ENCODE measurements around the gene LIPC.

LIPC gene

DNA sequence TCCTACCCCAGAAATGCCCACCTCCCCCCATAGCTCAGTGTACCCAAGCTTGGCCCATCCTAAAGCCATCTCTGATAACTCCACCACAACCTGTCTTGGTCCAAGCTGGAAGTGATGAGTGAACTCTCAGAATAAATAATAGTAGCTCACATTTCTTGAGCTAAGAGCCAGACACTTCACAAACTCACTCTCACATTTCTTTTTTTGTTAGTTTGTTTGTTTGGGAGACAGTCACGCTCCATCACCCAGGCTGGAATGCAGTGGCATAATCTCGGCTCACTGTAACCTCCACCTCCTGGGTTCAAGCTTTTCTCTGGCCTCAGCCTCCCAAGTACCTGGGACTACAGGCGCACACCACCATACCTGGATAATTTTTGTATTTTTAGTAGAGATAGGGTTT, 46.2 kb downstream of the LIPC start:
- Histone ChIP-seq H3K9me3 (ENCODE audit: control insufficient read depth, low read depth, low read length) (no peaks in the 10 kb centered on the region), H3K27ac (ENCODE audit: low read length) (no peak overlapping the region), H3K27me3 (ENCODE audit: control insufficient read depth, insufficient read depth, low read length) (no peaks in the 10 kb centered on the region), H3K36me3 (ENCODE audit: control insufficient read depth, low read depth, low read length) (no peaks in the 10 kb centered on the region), H3K4me3 (ENCODE audit: low read length) (no peak overlapping the region), H3K4me1 (ENCODE audit: control insufficient read depth, low read depth, low read length) (peaks cover 4% of the 10 kb centered on the region), H3K9ac (ENCODE audit: low read length) (no peak overlapping the region)

- no peak overlapping the region for H3K4me3 ChIP-seq (ENCODE audit: low read length)
- no peaks in the 10 kb centered on the region for H3K4me1 ChIP-seq (ENCODE audit: control insufficient read depth, low read depth, low read length)
- no peaks in the 10 kb centered on the region for H3K36me3 ChIP-seq (ENCODE audit: control insufficient read depth, low read depth, low read length)
- no peaks in the 10 kb centered on the region for H3K9me3 ChIP-seq (ENCODE audit: control insufficient read depth, low read depth, low read length)
- H3K27ac ChIP-seq (ENCODE audit: low read length), result no peak overlapping the region
- no peaks in the 10 kb centered on the region for H3K27me3 ChIP-seq (ENCODE audit: control insufficient read depth, insufficient read depth, low read length)
- no peak overlapping the region for H3K9ac ChIP-seq (ENCODE audit: low read length)
These were observed 46.8 kb downstream of the LIPC start for GRCh38 chr15:58478579-58478978.

- H3K4me3 ChIP-seq (ENCODE audit: low read length), result no peak overlapping the region
- no peak overlapping the region for H3K27ac ChIP-seq (ENCODE audit: low read length)
- H3K9ac ChIP-seq (ENCODE audit: low read length), result no peak overlapping the region
- no peaks in the 10 kb centered on the region for H3K4me1 ChIP-seq (ENCODE audit: control insufficient read depth, low read depth, low read length)
- H3K27me3 ChIP-seq (ENCODE audit: control insufficient read depth, insufficient read depth, low read length), result no peaks in the 10 kb centered on the region
- H3K9me3 ChIP-seq (ENCODE audit: control insufficient read depth, low read depth, low read length), result no peaks in the 10 kb centered on the region
- no peaks in the 10 kb centered on the region for H3K36me3 ChIP-seq (ENCODE audit: control insufficient read depth, low read depth, low read length)
These were observed 48.1 kb downstream of the LIPC start for GRCh38 chr15:58479941-58480340.

DNA sequence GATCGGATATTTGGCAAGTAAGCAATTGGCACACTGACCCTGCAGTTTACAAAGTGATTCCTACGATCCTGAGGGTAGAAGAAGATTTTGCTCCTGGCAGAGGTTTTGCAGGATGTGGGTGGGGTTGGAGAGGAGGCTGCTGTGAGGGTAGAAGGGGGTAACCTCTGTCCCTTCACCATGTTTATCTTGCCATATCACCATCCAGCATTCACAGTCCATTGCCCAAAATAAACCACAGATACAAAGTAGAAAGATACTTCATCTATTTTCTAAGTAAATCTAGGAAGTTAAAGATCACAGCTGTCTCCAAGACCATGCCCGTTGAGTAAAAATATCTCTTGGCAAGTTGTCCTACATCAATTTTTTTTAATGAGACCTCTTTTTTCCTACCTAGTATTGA, 51.6 kb downstream of the LIPC start:
- no peak overlapping the region for H3K4me3 ChIP-seq (ENCODE audit: low read length)

DNA sequence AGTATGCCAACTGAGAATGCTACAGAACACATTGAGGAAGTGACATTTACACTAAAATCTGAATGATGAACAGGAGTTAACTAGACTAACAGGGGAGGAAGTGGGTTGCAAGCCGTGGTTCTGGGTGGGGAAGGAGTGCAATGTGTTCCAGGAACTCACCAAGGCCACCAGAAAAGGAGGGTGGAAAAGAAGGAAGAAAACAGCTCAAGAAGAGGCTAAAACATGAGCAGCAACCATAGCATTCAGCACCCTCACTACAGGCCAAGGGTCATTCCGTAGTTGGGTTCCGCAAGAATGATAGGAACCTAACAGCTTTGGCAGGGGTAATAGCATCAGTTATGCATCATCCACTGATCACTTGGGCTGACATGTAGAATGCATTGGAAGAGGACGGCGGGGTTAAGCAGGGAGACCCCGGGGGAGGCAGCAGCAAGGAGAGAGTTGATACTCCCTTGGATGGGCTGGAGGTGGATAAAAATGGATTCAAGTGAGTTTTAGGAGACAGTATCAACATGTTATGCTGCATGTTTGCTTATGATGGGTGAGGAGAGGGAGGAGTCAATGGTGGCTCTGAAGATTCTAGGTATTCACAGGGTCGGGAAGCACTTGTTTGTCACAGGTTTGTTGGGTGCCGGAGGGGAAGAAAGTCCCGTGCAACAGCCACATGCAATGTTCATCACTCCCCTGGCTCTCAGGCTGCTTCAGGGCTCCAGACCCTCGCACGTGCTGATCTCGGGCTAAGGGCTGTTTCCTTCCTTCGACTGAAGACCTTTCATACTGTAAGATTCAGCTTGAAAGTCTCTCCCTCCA, 53.2 kb downstream of the LIPC start:
- no peak overlapping the region for H3K4me3 ChIP-seq (ENCODE audit: low read length)
- H3K9ac ChIP-seq (ENCODE audit: low read length), result no peak overlapping the region
- H3K36me3 ChIP-seq (ENCODE audit: control insufficient read depth, low read depth, low read length), result no peaks in the 10 kb centered on the region
- H3K9me3 ChIP-seq (ENCODE audit: control insufficient read depth, low read depth, low read length), result peaks cover 6% of the 10 kb centered on the region
- no peak overlapping the region for H3K27ac ChIP-seq (ENCODE audit: low read length)
- no peaks in the 10 kb centered on the region for H3K27me3 ChIP-seq (ENCODE audit: control insufficient read depth, insufficient read depth, low read length)
- H3K4me1 ChIP-seq (ENCODE audit: control insufficient read depth, low read depth, low read length), result no peaks in the 10 kb centered on the region

More for the DNA sequence above, 51.6 kb downstream of the LIPC start:
- Histone ChIP-seq H3K4me1 (ENCODE audit: control insufficient read depth, low read depth, low read length) (no peaks in the 10 kb centered on the region), H3K9ac (ENCODE audit: low read length) (no peak overlapping the region), H3K27ac (ENCODE audit: low read length) (no peak overlapping the region), H3K27me3 (ENCODE audit: control insufficient read depth, insufficient read depth, low read length) (no peaks in the 10 kb centered on the region), H3K9me3 (ENCODE audit: control insufficient read depth, low read depth, low read length) (no peaks in the 10 kb centered on the region), H3K36me3 (ENCODE audit: control insufficient read depth, low read depth, low read length) (no peaks in the 10 kb centered on the region)

DNA sequence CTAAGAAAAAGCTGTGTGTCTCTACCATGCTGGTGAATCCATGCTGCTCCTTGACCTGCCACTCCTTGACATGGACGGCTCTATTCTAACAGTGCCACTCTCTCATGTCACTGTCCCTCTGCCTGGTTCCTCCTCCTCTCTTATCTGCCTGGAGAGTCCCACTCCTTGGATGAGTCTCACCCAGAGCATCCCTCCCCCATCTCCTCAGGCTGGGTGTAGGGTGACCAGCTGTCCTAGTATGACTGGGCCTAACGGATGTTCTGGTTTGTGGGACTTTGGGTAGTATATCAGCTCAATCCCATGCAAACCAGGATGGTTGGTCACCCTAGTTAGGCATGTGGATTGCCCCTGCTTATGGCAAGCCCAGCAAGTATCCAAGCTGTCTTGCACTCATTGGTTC, 54.3 kb downstream of the LIPC start:
- peaks cover 6% of the 10 kb centered on the region for H3K9me3 ChIP-seq (ENCODE audit: control insufficient read depth, low read depth, low read length)
- H3K27ac ChIP-seq (ENCODE audit: low read length), result no peak overlapping the region
- no peaks in the 10 kb centered on the region for H3K36me3 ChIP-seq (ENCODE audit: control insufficient read depth, low read depth, low read length)
- H3K4me1 ChIP-seq (ENCODE audit: control insufficient read depth, low read depth, low read length), result no peaks in the 10 kb centered on the region
- H3K27me3 ChIP-seq (ENCODE audit: control insufficient read depth, insufficient read depth, low read length), result no peaks in the 10 kb centered on the region
- no peak overlapping the region for H3K9ac ChIP-seq (ENCODE audit: low read length)
- H3K4me3 ChIP-seq (ENCODE audit: low read length), result no peak overlapping the region

GRCh38 chr15:58486564-58486963, 54.8 kb downstream of the LIPC start:
- no peak overlapping the region for H3K4me3 ChIP-seq (ENCODE audit: low read length)
- no peaks in the 10 kb centered on the region for H3K27me3 ChIP-seq (ENCODE audit: control insufficient read depth, insufficient read depth, low read length)
- H3K9me3 ChIP-seq (ENCODE audit: control insufficient read depth, low read depth, low read length), result peaks cover 6% of the 10 kb centered on the region
- no peak overlapping the region for H3K27ac ChIP-seq (ENCODE audit: low read length)
- H3K9ac ChIP-seq (ENCODE audit: low read length), result no peak overlapping the region
- no peaks in the 10 kb centered on the region for H3K36me3 ChIP-seq (ENCODE audit: control insufficient read depth, low read depth, low read length)
- H3K4me1 ChIP-seq (ENCODE audit: control insufficient read depth, low read depth, low read length), result no peaks in the 10 kb centered on the region

- Histone ChIP-seq H3K27me3 (ENCODE audit: control insufficient read depth, insufficient read depth, low read length) (no peaks in the 10 kb centered on the region), H3K27ac (ENCODE audit: low read length) (no peak overlapping the region), H3K9ac (ENCODE audit: low read length) (no peak overlapping the region), H3K4me3 (ENCODE audit: low read length) (no peak overlapping the region), H3K9me3 (ENCODE audit: control insufficient read depth, low read depth, low read length) (peaks cover 6% of the 10 kb centered on the region), H3K36me3 (ENCODE audit: control insufficient read depth, low read depth, low read length) (no peaks in the 10 kb centered on the region), H3K4me1 (ENCODE audit: control insufficient read depth, low read depth, low read length) (no peaks in the 10 kb centered on the region)
These were observed 55.4 kb downstream of the LIPC start for GRCh38 chr15:58487041-58487723.

GRCh38 chr15:58487724-58488120, 55.9 kb downstream of the LIPC start:
- Histone ChIP-seq H3K4me3 (ENCODE audit: low read length) (no peak overlapping the region), H3K27ac (ENCODE audit: low read length) (no peak overlapping the region), H3K9ac (ENCODE audit: low read length) (no peak overlapping the region), H3K4me1 (ENCODE audit: control insufficient read depth, low read depth, low read length) (no peaks in the 10 kb centered on the region), H3K36me3 (ENCODE audit: control insufficient read depth, low read depth, low read length) (no peaks in the 10 kb centered on the region), H3K27me3 (ENCODE audit: control insufficient read depth, insufficient read depth, low read length) (no peaks in the 10 kb centered on the region), H3K9me3 (ENCODE audit: control insufficient read depth, low read depth, low read length) (peaks cover 6% of the 10 kb centered on the region)

- Histone ChIP-seq H3K27me3 (ENCODE audit: control insufficient read depth, insufficient read depth, low read length) (no peaks in the 10 kb centered on the region), H3K4me1 (ENCODE audit: control insufficient read depth, low read depth, low read length) (no peaks in the 10 kb centered on the region), H3K36me3 (ENCODE audit: control insufficient read depth, low read depth, low read length) (no peaks in the 10 kb centered on the region), H3K27ac (ENCODE audit: low read length) (no peak overlapping the region), H3K9ac (ENCODE audit: low read length) (no peak overlapping the region), H3K4me3 (ENCODE audit: low read length) (no peak overlapping the region), H3K9me3 (ENCODE audit: control insufficient read depth, low read depth, low read length) (peaks cover 6% of the 10 kb centered on the region)
These were observed 57.7 kb downstream of the LIPC start for GRCh38 chr15:58489289-58490085.

DNA sequence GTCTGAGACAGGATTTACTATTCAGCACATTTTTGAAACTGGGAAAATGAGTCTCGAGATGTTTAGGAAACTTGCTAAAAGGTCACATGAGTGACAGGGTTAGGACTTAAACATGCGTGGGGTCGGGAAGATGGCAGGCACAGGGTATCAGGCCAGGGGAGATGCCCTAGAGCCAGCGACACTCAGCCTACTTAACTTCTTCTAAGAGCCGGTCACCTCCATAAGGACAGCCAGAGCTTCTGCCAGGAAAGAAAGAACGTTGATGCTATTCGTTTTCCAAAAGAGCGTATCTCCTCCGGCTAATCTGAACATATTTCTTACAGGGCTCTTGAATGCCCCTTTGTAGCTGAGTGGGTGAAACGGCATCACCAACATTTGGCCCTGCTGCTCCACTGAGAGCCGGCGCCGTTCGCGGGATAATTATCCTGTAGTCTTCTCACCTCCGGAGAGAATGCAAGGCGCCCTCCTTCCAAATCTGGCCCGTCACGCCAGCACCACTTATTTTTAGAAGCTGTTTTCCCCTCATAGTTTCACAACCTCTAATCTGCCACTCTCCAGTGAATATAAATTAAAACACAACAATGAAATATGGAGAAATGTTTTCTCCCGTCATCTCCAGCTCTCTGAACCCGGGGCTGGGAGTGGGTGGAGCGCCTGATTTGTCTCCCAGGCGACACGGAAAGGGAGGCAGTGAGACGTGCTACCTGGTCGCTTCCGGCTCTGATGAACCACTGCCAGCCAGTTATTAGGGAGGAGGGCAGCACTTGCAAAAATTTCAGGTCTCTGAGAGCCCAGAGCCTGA, 58.5 kb downstream of the LIPC start:
- Histone ChIP-seq H3K9me3 (ENCODE audit: control insufficient read depth, low read depth, low read length) (peaks cover 6% of the 10 kb centered on the region), H3K36me3 (ENCODE audit: control insufficient read depth, low read depth, low read length) (no peaks in the 10 kb centered on the region), H3K27ac (ENCODE audit: low read length) (no peak overlapping the region), H3K9ac (ENCODE audit: low read length) (no peak overlapping the region), H3K27me3 (ENCODE audit: control insufficient read depth, insufficient read depth, low read length) (no peaks in the 10 kb centered on the region), H3K4me3 (ENCODE audit: low read length) (no peak overlapping the region), H3K4me1 (ENCODE audit: control insufficient read depth, low read depth, low read length) (no peaks in the 10 kb centered on the region)

All from iPS-18a (cell line).